HepG2 (cell line): Measurements from ENCODE around the gene EFCAB8. TPM values are rescaled to one million over a fixed set of nuclear protein-coding genes. Genes with fewer than 3 reads are reported as not detected.

Experiments
- DDIT3 ChIP-seq: sonication (generic); formaldehyde crosslinking; IDR thresholded peaks from 2 replicates; pipeline ENCODE4 v1.4.0; 2020; ENCODE audit warnings: mild to moderate bottlenecking, missing genetic modification reagents
- FOXP1 ChIP-seq, 2 experiments: fragments of 450-650 bp in 1 of 2; IDR thresholded peaks; 2 replicates each; pipeline ENCODE4 v1.6.1; 2017 to 2018; ENCODE audit warnings: antibody characterized with exemption in 1 of 2
- GABPB1 ChIP-seq: IDR thresholded peaks from 2 replicates; pipeline ENCODE4 v1.6.1; 2016; ENCODE audit warnings: mild to moderate bottlenecking, missing genetic modification reagents, moderate library complexity, missing compliant biosample characterization
- HDAC6 ChIP-seq: fragments of 200-600 bp; sonication (generic); IDR thresholded peaks from 2 replicates; pipeline ENCODE4 v1.7.0; 2017; ENCODE audit warnings: mild to moderate bottlenecking, antibody characterized with exemption, low read length, low read depth
- NFIC ChIP-seq: IDR thresholded peaks from 2 replicates; pipeline ENCODE4 v1.6.1; 2012; ENCODE audit warnings: mild to moderate bottlenecking, low read length, inconsistent platforms
- NFYC ChIP-seq: IDR thresholded peaks from 2 replicates; pipeline ENCODE4 v1.6.1; 2016; ENCODE audit warnings: missing genetic modification reagents, missing compliant biosample characterization
- NR2C2 ChIP-seq: sonication (generic); formaldehyde crosslinking; IDR thresholded peaks from 2 replicates; pipeline ENCODE4 v1.4.0; 2020; ENCODE audit warnings: missing genetic modification reagents, mild to moderate bottlenecking, moderate library complexity, borderline replicate concordance
- PHF8 ChIP-seq: sonication (generic); formaldehyde crosslinking; IDR thresholded peaks from 2 replicates; pipeline ENCODE4 v1.5.0; 2020; ENCODE audit warnings: missing genetic modification reagents
- SNAPC2 ChIP-seq: sonication (generic); formaldehyde crosslinking; IDR thresholded peaks from 2 replicates; pipeline ENCODE4 v1.8.1; 2022; ENCODE audit warnings: mild to moderate bottlenecking, missing genetic modification reagents
- ZNF138 ChIP-seq: sonication (generic); formaldehyde crosslinking; IDR thresholded peaks from 2 replicates; pipeline ENCODE4 v1.5.0; 2020; ENCODE audit warnings: mild to moderate bottlenecking, low read depth, missing genetic modification reagents
- ZNF20 ChIP-seq: sonication (generic); formaldehyde crosslinking; IDR thresholded peaks from 2 replicates; pipeline ENCODE4 v1.4.0; 2020; ENCODE audit warnings: mild to moderate bottlenecking, moderate library complexity, missing genetic modification reagents
- ZNF292 ChIP-seq: sonication (generic); formaldehyde crosslinking; IDR thresholded peaks from 2 replicates; pipeline ENCODE4 v1.8.1; 2022; ENCODE audit warnings: mild to moderate bottlenecking, low read depth, missing genetic modification reagents, borderline replicate concordance
- ZNF329 ChIP-seq: sonication (generic); formaldehyde crosslinking; IDR thresholded peaks from 2 replicates; pipeline ENCODE4 v1.9.0; 2021; ENCODE audit warnings: low read depth, mild to moderate bottlenecking, missing genetic modification reagents
- ZNF430 ChIP-seq: sonication (generic); formaldehyde crosslinking; IDR thresholded peaks from 2 replicates; pipeline ENCODE4 v1.9.0; 2021; ENCODE audit warnings: mild to moderate bottlenecking, missing genetic modification reagents
- ZNF567 ChIP-seq: sonication (generic); formaldehyde crosslinking; IDR thresholded peaks from 2 replicates; pipeline ENCODE4 v1.8.1; 2023; ENCODE audit warnings: mild to moderate bottlenecking, missing genetic modification reagents, borderline replicate concordance
- ZNF607 ChIP-seq: sonication (generic); formaldehyde crosslinking; IDR thresholded peaks from 2 replicates; pipeline ENCODE4 v1.5.1; 2020; ENCODE audit warnings: missing genetic modification reagents, mild to moderate bottlenecking, borderline replicate concordance
- ZNF761 ChIP-seq: sonication (generic); formaldehyde crosslinking; conservative IDR thresholded peaks from 2 replicates; pipeline ENCODE4 v1.4.0; 2020; ENCODE audit warnings: mild to moderate bottlenecking, missing genetic modification reagents
- polyA plus RNA-seq, 8 experiments: library from polyadenylated mRNA; depleted of rRNA in 3 of 8; stranded (reverse) in 7 of 8; unstranded in 1 of 8; fragments of >200 nt; fragmentation: Illumina TruSeq in 4 of 8; extraction: Trizol in 4 of 8; gene quantifications; 2 replicates each; pipeline versions ENCODE4 v1.2.1 to v1.2.3, GENCODE V29; 2011 to 2016; ENCODE audit warnings: low read depth in 4 of 8, missing spikeins in 1 of 8, mixed read lengths in 1 of 8; ENCODE audit not compliant: insufficient read depth in 1 of 8
- total RNA-seq, 5 experiments: library from RNA; depleted of rRNA; stranded (reverse); fragments of >200 nt; fragmentation: Illumina TruSeq; extraction: Trizol; gene quantifications; 2 replicates each; pipeline ENCODE4 v1.2.3, GENCODE V29; 2016; ENCODE audit warnings: low read depth in 1 of 5

Gene EFCAB8
- total and polyA plus RNA-seq, 2 of the 13 experiments (the other 11 are each of a cell fraction or from before 2014, with no cell fraction given) = 0.15 to 0.22 TPM

DNA sequence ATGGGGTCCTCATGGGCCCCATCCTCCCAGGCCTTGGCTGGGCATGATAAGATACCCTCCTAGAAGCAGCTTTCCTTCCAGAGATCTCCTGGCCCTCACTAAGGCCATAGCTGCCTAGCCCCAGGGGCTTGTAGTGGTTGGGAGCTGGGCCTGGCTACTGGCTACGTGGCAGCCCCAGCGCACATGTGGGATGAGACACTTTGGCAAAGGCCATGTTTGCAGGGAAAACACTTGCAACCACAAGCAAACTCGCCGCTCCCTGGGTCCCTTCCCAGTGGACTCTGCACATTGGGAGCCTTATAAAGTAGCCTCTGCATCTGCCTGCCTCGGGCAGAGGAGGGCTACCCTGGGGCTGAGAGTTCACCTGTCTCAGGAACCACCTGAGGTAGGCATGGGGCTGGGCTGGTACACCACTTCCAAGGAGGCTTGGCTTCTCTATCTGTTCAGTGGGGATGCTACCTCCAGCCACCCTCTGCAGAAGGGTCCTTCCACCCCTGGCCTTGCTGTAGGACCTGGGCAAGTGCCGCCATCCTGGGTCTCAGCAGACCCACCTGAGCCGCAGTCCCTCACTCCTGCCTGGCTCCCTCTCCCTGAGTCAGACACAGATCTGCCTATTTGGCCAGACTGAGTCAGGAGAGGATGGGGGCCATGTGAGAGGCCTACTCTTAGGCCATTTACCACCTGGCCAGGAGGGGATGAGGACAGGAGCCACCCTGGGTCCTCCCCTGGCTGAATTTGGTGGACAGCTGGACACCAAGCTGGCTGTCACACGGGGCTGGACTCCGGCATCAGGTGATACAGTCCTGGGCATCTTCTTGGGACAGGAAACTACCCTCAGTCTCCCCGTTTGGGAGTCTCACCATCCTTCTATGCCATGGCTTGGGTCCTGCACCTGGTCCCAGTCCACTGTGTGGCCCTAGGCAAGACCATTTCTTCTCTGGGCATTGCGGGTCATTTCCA, 148.9 kb downstream of the EFCAB8 start, which contains the start of gene BPIFB2 (continued):
- TF ChIP-seq NR2C2 (CRISPR knock-in tag) (peak; percentile 58), ZNF20 (CRISPR knock-in tag) (no peak), GABPB1 (CRISPR knock-in tag) (peak; percentile 68), NFIC (peak; percentile 68; the same call in 1 of the 2 replicates), ZNF430 (CRISPR knock-in tag) (peak; percentile 95; the same call in 1 of the 2 replicates), ZNF607 (CRISPR knock-in tag) (0 out of 2 replicates have a peak, but pooled peaks have one; percentile 6), FOXP1 (IDR thresholded peaks at IDR 0.05) (no peak; the same call in 1 of the 2 replicates), FOXP1 (CRISPR knock-in tag; IDR thresholded peaks at IDR 0.05) (peak; percentile 89), NFYC (peak; percentile 57; the same call in 1 of the 2 replicates), HDAC6 (no peak), DDIT3 (CRISPR knock-in tag) (peak; percentile 70; the same call in 1 of the 2 replicates), ZNF761 (CRISPR knock-in tag) (peak; percentile 96), ZNF567 (CRISPR knock-in tag) (peak; percentile 99), PHF8 (CRISPR knock-in tag) (peak; percentile 64; the same call in 1 of the 2 replicates), ZNF329 (CRISPR knock-in tag) (no peak), ZNF138 (CRISPR knock-in tag) (peak; percentile 85), SNAPC2 (CRISPR knock-in tag) (peak; percentile 86), ZNF292 (CRISPR knock-in tag) (peak; percentile 91)
